HK-2 (cell line): ENCODE results near the gene ATF6B.
"Not testable (repeated sequence)": the region's sequence is repeated elsewhere in the genome, so short reads cannot be mapped to it uniquely, and the experiment has no call there.

Experiments used
- DNase-seq: peaks from one replicate; pipeline ENCODE4 v3.0.0-alpha.2; 2018; ENCODE audit not compliant: unreplicated experiment

ATF6B gene

GRCh38 chr6:32154514-32155161, 26.6 kb upstream of the ATF6B start:
- peak; percentile 63 for DNase-seq

- DNase-seq: peak; percentile 81
Observed at GRCh38 chr6:32153564-32154513, 25.8 kb upstream of the ATF6B start, which contains the start of gene PPT2. TSS of gene PPT2 (plus strand) at chr6:32154141. CDS start at chr6:32154595, 454 bp downstream.

DNA sequence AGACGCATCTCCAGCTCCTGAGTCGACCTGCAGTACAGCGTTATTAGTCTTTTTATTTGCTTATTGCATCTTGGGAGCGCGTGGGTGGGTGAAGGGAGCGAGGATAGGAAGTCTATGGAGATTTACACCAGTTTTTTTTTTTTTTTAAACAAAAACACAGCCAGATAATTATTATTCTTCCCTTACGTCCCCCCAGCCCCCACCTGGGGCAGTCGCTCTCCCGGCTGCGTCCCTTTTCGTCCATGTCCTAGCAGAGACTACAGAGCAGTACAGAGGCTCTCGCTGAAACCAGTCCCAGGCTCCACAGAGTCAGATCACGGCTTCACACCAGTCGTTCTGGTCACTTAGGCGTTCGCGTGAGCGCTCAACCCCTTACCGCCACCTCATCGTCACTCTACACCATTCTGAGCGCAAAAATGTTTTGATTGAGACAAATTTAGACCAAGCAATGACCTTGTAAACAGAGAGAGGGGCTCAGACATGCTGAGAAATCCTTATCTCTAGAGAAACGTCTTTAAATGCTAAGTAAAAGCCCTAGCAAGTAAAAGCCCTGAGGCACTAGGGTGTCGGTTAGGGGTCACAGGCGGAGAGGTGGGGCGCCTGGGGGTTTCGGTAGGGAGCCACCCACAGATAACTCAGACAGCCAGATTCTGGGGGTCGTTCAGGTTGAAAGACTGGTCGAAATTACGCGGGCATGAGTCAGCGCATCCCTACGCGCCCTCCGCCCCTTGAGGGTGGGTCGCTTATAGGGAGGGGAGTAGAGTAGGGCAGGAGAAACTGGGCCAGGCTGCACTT, 24.9 kb upstream of the ATF6B start:
- no peak for DNase-seq

DNA sequence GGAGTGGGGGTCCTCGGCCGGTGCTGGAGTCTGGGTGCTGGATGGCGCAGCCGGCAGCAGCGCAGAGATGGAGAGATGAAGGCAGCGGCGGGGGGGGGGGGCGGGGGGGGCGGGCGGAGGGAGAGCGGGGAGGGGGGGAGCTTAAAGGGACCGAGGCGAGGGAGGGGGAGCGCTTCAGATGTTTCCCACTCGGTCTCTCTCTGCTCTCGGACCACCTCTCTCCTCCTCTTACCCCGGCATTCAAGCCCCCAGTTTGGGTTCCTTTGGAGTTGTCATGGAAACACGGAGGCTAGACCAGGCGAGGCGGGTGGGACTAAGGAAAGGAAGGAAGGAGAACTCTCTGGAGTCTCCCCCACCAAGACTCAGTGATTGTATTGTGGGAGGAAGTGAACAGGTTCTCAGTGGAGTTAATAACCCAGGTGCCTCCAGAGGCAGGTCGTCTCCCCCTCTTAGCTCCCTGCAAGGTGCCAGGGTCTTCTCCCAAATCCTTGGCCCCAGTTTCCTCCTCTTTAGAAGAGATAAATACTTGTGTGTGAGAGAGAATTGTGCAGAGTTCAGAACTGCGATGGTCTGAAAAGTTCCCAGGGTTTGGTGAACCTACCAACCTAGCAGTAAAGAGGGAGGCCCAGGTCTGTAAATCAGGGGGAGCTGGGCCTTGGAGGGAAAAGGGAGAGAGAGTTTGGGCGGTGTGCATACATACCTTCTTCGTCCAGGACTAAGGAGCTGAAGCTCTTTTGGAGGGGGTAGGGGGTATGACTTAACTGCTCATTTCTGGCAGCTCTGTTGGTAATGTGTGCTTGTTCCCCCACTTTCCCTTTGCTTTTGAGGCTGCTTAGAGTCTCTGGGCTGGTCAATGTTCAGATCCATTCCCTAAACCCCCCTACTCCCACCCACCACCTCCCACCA, 24.1 kb upstream of the ATF6B start, which contains the start of gene PRRT1:
Gene PRRT1, minus strand, starts transcription at position 77 of the 906 bp plus-strand sequence. CDS start 112 bp downstream, outside the sequence.
- no peak for DNase-seq

DNA sequence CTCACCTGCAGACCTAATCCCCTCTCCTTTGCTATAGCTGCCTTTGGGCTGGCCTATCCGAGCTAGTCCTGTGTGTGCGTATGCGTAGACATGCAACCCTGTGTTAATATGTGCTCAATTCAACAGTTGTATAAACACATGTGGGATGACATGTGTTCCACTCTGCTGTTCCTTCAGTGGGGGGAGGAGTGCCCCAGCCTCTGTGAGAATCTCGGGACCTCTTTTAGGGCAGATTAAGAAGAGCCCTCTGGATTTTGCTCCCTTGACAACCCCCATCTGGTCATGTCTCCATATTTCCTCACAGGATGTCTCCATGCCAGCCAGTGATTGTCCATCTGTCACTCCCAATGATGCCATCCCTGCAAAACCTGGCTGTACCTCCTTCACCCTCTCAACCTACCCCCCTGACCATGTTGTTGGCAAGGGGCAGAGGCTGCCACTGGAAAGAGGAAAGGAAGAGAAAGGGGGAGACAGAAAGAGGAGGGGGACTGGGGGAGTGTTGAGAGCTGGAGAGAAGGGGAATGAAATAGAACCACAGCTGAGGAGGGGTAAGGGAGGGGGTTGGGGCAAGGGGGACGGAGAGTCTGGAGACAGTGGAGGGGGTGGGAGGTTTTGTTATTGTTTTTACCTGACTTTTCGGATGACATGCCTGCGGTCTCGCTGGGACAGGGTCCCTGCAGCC, 23.3 kb upstream of the ATF6B start:
- no peak for DNase-seq

DNA sequence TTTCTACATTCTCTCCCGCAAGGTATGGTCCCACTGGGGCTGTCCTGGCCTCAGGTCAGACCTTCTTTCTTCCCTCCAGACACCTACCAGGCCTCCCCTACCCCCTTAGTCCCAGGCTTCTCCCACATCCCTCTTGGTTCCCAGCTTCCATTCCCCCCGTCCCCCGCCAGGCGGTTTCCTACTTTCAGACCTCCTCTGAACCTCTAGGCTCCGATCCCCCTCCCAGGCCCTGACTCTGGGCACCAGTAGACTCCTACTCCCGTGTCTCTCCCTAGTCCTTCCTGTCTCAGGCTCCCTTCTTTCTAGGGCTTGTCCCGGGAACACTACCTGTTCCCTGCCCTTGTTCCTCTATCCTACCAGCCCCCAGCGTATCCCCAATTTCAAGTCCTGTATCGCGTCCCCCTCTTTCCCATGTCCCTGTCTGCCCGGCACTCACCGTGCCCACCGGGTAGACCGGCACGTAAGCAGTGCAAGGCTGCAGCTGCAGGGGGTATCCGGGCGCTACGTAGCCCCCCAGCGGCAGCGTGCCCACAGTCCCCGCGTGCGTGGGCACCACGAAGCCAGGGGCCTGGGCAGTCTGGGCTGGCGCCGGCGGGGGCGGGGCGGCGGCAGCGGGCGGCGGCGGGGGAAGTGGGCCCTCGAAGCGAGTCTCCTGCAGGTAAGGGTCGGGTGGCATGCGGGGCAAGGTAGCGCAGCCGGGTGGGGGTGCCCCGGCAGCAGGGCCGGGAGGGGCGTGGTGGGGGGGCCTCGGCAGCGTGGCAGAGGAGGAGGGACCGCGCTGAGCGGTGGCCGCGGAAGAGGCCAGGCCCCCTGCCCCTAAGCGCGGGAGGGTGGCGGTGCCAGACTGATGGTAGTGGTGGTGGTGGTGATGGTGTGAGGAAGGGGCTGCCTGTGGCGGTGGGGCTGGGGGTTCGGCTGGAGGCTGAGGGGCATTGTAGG, 22.2 kb upstream of the ATF6B start:
- no peak for DNase-seq

DNA sequence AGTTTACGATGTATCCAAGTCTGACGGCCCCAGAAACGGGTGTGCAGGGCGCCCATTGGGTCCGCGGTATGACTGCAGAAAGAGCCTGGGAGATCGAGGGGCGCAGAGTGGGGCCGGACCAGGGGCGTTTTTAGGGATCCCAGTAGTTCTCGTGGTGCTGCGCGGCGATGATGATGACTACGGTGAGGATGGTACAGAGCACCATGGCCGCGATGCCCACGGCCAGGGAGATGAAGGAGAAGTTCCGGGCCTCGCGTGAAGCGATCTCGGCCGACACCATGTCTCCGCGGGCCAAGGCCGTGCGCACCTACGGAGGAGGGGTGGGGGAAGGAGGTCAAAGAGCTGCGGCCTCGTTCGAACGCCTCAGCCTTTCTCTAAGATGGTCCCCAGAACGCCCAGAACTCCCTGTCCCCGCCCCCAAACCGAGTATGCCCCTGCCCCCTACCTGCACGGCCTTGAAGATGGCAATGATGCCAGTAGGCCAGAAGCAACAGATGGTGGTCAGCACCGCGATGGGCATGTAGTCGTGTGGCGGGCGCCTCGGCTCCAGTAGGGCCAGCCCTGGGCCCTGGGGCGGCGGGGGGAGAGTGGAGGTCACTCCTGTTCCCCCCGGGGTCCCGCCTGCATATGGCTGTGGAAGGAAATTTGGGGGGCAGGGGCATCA, 21.2 kb upstream of the ATF6B start:
- no peak for DNase-seq

DNA sequence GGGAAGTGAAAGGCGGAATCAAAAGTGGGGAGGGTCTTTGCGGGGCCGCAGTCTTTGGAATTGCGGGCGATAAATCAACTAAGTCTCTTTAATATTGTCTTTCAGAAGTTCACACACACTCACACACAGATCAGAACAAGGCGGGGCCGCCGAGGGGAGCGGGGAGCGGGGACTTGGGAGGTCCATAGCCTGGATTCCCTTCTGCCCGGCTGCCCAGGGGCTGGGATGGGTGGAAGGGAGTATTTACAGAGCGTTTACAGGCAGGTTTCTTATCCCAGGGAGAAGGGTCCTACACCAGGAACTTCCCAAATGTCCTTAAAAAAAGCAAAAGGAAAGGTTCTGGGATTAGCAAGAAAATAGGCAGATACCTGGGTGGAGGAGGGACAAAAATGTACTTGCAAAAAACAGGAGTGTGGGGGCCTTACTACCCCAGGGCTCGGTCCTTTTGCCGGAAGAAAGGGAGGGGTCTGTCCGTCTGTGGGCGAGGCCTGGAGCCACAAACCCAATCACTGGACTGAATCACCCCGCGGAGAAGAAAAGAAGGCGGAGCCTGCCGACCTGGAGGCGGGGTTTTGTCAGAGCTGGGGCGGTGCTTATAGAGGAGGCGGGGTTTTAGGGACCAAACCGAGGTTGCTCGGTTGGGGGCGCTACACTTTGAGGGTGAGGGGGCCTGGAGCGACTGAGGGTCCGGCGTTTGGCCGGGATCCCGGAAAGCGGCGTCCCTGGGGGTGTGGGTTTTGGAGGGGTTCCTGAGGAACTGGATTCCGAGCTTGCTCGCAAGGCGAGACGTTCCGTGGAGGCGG, 20.4 kb upstream of the ATF6B start:
- no peak for DNase-seq

DNA sequence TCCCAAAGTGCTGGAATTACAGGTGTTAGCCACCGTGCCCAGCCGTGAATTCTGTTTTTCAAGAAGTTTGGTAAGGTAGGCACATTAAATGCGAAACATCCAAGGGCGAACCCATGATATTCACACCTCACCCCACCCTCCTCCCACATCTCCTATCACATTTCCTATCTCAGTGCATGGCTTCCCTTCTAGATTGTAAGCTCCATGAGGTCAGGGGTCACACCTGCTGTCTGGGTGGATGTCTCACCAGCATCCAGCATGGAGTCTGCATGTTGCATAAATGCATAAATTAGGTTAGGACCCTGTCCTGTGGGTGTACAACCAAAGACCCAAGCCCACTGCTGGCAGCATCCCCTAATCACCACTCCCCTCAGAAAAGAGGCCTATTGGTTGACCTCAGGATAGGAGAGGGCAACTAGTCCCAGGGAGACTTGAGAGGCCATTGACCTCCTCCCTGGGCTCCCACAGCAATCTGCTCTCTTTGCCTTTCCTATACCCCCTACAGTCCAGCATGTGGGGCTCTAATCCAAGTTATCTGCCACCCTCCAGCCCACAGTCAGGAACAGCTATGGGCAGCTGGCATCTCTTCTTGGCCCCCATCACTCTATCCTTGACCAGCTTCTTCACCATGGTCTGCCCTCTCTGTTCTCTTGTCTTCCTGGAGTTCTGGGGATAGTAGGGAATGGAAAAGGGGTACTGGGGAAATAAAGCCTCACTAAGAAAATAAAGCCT, 19.5 kb upstream of the ATF6B start:
- no peak for DNase-seq

DNA sequence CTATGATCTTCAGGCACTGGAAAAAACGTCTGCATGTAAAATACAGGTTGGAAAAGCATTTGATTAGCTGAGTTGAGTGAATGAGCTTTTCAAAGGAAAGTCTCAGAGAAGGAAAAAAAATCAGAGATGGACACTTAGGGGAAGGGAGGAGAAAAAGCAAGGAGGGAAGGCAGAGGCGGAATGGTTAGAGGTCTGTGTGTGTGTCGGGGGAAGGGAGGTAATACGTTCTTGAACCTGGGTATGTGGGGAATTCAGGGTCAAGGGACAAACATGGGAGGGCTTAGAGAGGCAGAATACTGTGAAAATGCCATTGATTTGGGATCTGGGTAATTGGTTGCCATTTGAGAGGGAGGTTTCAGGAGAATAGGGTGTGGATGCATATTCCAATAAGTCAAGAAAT, 18.6 kb upstream of the ATF6B start:
- DNase-seq: no peak

- DNase-seq: no peak
Observed at GRCh38 chr6:32146287-32146686, 18.2 kb upstream of the ATF6B start.

- DNase-seq: not testable (repeated sequence)
Observed at GRCh38 chr6:32144238-32144637, 16.2 kb upstream of the ATF6B start.

DNA sequence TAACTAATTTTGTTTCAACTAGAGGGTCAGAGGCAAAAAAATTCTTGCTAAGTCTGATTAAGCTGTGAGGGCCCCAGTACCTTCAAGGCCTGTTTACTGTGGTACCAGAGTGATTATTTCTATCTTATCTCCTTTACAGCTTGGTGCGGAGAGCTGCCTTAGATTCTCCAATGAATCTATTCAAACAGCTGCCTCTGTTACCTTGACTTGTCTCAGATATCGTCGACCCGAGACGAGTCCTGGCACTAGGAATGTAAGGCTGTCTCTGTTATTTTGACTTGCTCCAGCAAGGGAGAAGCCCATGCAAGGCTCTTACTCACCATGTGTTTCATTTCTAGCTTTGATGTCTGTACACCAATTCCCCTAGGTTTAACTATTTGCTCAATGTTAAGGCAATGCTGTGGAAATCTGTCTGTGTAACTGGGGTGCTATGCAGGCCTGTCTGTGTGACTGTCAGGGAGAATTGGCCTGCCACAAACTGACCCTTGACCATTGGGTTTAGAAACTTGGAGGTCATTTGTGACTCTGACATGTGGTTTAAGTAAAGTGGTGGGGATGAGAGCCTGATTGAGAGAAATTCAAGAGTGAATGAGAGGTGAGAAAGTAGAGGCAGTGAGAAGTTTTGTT, 12.5 kb upstream of the ATF6B start:
- DNase-seq: no peak

DNA sequence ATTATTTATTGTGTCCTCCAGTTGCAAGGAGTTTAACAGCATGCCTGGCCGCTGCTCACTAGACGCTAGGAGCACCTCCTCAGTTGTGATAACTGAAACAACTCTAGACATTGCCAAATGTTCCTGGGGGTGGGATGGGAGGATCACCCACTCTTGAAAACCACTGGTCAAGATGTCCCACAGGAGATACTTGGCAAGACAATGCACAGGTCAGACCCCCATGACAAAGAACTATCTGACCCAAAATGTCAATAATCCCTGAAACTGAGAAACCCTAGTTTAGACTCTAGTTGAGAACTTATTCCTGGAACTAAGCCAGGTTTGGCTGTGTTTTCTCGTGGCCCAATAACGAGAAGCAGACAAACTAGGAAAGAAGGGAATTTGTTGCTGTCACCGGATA, 11.5 kb upstream of the ATF6B start:
- DNase-seq: no peak

DNA sequence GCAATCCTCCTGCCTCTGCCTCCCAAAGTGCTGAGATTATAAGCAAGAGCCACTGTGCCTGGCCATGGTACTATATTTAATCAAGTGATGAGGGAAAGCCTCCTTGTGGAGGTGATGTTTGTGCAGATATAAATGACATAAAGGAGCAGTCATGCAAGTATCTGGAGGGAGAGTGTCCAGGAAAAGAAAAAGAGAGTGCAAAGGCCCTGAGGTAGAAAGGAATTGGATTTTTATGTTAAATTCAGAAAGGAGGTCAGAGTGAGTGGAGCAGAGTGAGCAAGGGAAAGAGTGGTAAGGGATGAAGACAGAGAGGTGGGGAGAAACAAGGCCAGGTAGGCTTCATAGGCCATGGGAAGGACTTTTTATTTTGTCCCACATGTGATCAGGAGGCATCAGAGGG, 9.4 kb upstream of the ATF6B start:
- no peak for DNase-seq

DNA sequence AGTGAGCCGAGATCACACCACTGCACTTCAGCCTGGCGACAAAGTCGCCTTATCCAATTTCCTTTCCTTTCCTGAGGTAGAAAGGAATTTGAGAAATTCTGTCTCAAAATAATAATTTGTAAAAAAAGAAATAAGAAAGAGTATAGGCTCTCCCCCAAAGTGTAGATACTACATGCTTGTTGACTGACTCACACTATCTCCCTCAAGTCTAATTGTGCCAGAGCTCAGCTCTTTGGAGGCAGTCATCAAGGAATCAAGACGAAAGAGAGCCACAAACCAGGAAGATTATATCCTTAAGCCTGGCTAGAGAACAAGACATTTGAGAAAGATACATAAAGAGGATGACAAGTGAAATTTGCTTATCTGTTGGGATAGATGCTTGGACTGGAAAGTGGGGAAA, 5.7 kb upstream of the ATF6B start:
- DNase-seq: no peak

DNA sequence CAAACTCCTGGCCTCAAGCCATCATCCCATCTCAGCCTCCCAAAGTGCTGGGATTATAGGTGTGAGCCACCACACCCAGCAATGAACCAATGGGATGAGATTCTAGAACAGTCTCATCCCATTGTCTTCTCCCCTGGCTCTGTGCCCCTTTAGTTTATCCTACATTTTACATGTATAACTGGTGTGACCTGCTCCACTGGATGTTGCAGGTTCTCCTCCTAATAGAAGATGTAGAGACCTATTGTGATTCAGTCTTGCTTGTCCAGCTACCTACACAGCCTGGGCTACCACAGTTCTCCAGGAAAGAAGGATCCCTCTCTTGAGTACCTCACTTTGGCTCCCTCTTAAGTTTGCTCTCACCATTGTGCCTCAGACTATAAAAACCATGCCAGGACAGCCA, 4.1 kb upstream of the ATF6B start:
- no peak for DNase-seq
